Measurements from ENCODE around the gene JMJD8. TPM values are rescaled to one million over a fixed set of nuclear protein-coding genes. Genes with fewer than 3 reads are reported as not detected.

Gene JMJD8
- total and polyA plus RNA-seq, 7 donors: 19.1 to 63.5 (median 25.5) TPM

GRCh38 chr16:721765-722540 lies 37.8 kb upstream of the JMJD8 start:
- H3K9me3 ChIP-seq: no peaks in the 10 kb centered on the region
- TF ChIP-seq, protein P1, sequence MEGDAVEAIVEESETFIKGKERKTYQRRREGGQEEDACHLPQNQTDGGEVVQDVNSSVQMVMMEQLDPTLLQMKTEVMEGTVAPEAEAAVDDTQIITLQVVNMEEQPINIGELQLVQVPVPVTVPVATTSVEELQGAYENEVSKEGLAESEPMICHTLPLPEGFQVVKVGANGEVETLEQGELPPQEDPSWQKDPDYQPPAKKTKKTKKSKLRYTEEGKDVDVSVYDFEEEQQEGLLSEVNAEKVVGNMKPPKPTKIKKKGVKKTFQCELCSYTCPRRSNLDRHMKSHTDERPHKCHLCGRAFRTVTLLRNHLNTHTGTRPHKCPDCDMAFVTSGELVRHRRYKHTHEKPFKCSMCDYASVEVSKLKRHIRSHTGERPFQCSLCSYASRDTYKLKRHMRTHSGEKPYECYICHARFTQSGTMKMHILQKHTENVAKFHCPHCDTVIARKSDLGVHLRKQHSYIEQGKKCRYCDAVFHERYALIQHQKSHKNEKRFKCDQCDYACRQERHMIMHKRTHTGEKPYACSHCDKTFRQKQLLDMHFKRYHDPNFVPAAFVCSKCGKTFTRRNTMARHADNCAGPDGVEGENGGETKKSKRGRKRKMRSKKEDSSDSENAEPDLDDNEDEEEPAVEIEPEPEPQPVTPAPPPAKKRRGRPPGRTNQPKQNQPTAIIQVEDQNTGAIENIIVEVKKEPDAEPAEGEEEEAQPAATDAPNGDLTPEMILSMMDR (IDR thresholded peaks at IDR 0.05): no peak
- WGBS, 3 donors: 82 to 89% (median 83%) methylated on average over 49 to 51 of the region's 51 CpGs
- H3K27ac ChIP-seq: peak overlapping the region; percentile 86
- peaks cover 0 to 16% (median 9%) of the 10 kb centered on the region in 3 donors for H3K27me3 ChIP-seq (ENCODE audit: insufficient read depth in 3 of 3, low read length in 2 of 3)
- intact Hi-C loops (cut with DNase I): no loop called here
- H3K4me3 ChIP-seq: peak overlapping the region; percentile 91
- DNase-seq (no peak), ATAC-seq (no peak)
- peaks cover 18% of the 10 kb centered on the region for H3K4me1 ChIP-seq
- H3K36me3 ChIP-seq (ENCODE audit: insufficient read depth in 1 of 2, low read depth in 1 of 2): peaks cover 0 to 9% of the 10 kb centered on the region in 2 donors

DNA sequence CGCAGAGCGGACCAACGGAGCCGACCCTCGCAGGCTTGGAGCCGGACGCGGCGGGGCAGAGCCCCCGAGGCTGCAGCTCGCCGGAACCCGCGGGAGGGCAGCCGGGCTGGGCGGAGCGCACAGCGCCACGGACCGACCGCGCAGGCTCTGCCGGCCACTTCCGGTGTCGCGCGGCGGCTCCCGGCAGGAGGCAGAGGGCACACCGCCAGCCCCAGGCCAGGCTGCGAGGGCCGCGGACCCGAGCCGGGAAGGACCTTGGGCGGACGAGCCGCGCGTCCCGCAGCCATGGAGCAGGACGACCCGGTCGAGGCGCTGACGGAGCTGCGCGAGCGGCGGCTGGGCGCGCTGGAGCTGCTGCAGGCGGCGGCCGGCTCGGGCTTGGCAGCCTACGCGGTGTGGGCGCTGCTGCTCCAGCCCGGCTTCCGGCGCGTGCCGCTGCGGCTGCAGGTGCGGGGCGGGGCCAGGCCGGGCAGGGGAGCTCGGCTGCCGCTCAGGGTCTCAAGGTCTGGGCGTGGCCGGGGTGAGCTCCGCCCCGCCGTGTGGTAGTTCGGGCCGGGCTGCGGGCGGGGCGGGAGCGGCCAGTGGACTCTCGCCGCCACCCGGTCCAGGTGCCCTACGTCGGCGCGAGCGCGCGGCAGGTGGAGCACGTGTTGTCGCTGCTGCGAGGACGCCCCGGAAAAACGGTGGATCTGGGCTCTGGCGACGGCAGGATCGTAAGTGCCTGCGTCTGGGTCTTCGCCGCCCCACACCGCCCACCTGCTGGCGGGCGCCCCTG lies 37.0 kb upstream of the JMJD8 start, which contains the start of gene ANTKMT:
TSS of gene ANTKMT (plus strand) at position 157 of the 775 bp plus-strand sequence. CDS start at position 286, 129 bp downstream.
- Histone ChIP-seq H3K4me1 (peaks cover 24% of the 10 kb centered on the region), H3K27ac (peak within 1 kb of the TSS; percentile 86), H3K36me3 (ENCODE audit: insufficient read depth in 1 of 2, low read depth in 1 of 2) (peaks cover 0 to 9% of the 10 kb centered on the region in 2 donors), H3K9me3 (no peaks in the 10 kb centered on the region), H3K4me3 (peak within 1 kb of the TSS; percentile 91), H3K27me3 (ENCODE audit: insufficient read depth in 3 of 3, low read length in 2 of 3) (peaks cover 0 to 10% (median 4%) of the 10 kb centered on the region in 3 donors)
- DNase-seq (peak; percentile 84 to 90), ATAC-seq (peak; percentile 85 to 89 (median 88))
- intact Hi-C loops (cut with DNase I): no loop called here
- WGBS, 3 donors: 6 to 14% (median 9%) methylated on average over 41 to 106 of the region's 106 CpGs
- TF ChIP-seq, protein P1 (IDR thresholded peaks at IDR 0.05): no peak

DNA sequence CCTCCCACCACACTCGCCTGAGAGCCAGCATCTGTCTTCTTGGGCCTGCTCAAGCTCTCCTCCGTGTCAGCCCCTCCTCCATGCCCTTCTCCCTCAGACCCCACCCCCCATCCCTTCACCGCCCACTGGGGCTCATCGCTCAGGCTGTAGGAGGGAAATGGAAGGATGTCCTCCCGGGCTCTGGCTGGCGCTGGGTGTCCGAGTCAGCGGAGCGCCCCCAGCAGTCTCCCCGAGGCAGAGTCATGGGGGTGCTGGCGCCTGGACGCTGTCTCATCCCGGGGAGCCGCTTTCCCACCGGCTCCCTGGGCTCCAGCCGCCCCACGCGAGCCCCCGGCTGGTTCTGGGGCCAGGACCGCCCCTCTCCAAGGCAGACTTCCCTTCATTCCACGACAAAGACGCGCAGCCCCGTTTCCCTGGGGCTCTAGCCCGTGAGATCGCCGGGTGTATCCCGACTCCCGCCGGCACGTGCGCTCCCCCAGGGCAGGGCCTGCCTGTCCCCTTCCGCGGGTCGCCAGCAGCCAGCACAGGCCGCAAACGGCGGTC lies 36.4 kb upstream of the JMJD8 start:
- Histone ChIP-seq H3K4me3 (peak overlapping the region; percentile 91), H3K4me1 (peaks cover 29% of the 10 kb centered on the region), H3K27ac (peak overlapping the region; percentile 86), H3K9me3 (no peaks in the 10 kb centered on the region), H3K27me3 (ENCODE audit: insufficient read depth in 3 of 3, low read length in 2 of 3) (peaks cover 0 to 4% (median 0%) of the 10 kb centered on the region in 3 donors), H3K36me3 (ENCODE audit: insufficient read depth in 1 of 2, low read depth in 1 of 2) (peaks cover 0 to 9% of the 10 kb centered on the region in 2 donors)
- intact Hi-C loops (cut with DNase I): no loop called here
- peak in 1 of 2 donors; percentile 44 for DNase-seq
- TF ChIP-seq, protein P1 (IDR thresholded peaks at IDR 0.05): no peak
- WGBS, 3 donors: 0 to 1% (median 1%) methylated on average over 27 to 38 of the region's 38 CpGs
- peak; percentile 15 to 43 (median 24) for ATAC-seq

- H3K4me3 ChIP-seq: peak overlapping the region; percentile 91
- peaks cover 29% of the 10 kb centered on the region for H3K4me1 ChIP-seq
Measured at GRCh38 chr16:719815-720446, 35.8 kb upstream of the JMJD8 start.

More at GRCh38 chr16:719815-720446, 35.8 kb upstream of the JMJD8 start:
- 8 to 9% (median 8%) methylated on average over 16 of the region's 16 CpGs for WGBS, 3 donors
- DNase-seq (no peak), ATAC-seq (no peak)
- intact Hi-C loops (cut with DNase I): no loop called here
- H3K9me3 ChIP-seq: no peaks in the 10 kb centered on the region
- TF ChIP-seq, protein P1 (IDR thresholded peaks at IDR 0.05): no peak
- peaks cover 0 to 9% of the 10 kb centered on the region in 2 donors for H3K36me3 ChIP-seq (ENCODE audit: insufficient read depth in 1 of 2, low read depth in 1 of 2)
- H3K27ac ChIP-seq: peak overlapping the region; percentile 86
- no peaks in the 10 kb centered on the region for H3K27me3 ChIP-seq (ENCODE audit: insufficient read depth in 3 of 3, low read length in 2 of 3)

Data from psoas muscle (tissue), 8 donors.